Smooth muscle cell (in vitro differentiated cells): Measurements from ENCODE around the gene PDGFRA. TPM values are rescaled to one million over a fixed set of nuclear protein-coding genes. Genes with fewer than 3 reads are reported as not detected.

Experiments
- DNase-seq: peaks from one replicate; lab custom pipeline; 2025; ENCODE audit not compliant: unreplicated experiment; lab: John Stamatoyannopoulos, UW
- H2AFZ ChIP-seq: fragments of 200-600 bp; sonication (generic); 2 replicates; pipeline ENCODE4 v1.6.0; 2016; ENCODE audit warnings: antibody characterized with exemption, low read depth, mild to moderate bottlenecking
- H3F3A ChIP-seq: fragments of 200-600 bp; sonication (generic); 2 replicates; pipeline ENCODE4 v1.6.0; 2017; ENCODE audit warnings: antibody characterized with exemption, low read depth
- H3K27ac ChIP-seq: fragments of 200-600 bp; sonication (generic); 2 replicates; pipeline ENCODE4 v1.5.1; 2016; ENCODE audit warnings: low read depth, mild to moderate bottlenecking
- H3K27me3 ChIP-seq: fragments of 200-600 bp; sonication (generic); 2 replicates; pipeline ENCODE4 v1.6.1; 2016; ENCODE audit warnings: low read depth, mild to moderate bottlenecking
- H3K36me3 ChIP-seq: fragments of 200-600 bp; sonication (generic); 2 replicates; pipeline ENCODE4 v1.5.1; 2016; ENCODE audit warnings: low read depth
- H3K4me1 ChIP-seq: fragments of 200-600 bp; sonication (generic); 2 replicates; pipeline ENCODE4 v1.5.1; 2016; ENCODE audit warnings: low read depth
- H3K4me2 ChIP-seq: fragments of 200-600 bp; sonication (generic); 2 replicates; pipeline ENCODE4 v1.6.0; 2016; ENCODE audit warnings: mild to moderate bottlenecking
- H3K4me3 ChIP-seq: fragments of 200-600 bp; sonication (generic); 2 replicates; pipeline ENCODE4 v1.5.1; 2016; ENCODE audit warnings: mild to moderate bottlenecking
- H3K79me2 ChIP-seq: fragments of 200-600 bp; sonication (generic); 2 replicates; pipeline ENCODE4 v1.6.0; 2016; ENCODE audit warnings: low read depth, mild to moderate bottlenecking
- H3K9ac ChIP-seq: fragments of 200-600 bp; sonication (generic); 2 replicates; pipeline ENCODE4 v1.6.0; 2016; ENCODE audit warnings: low read depth
- H3K9me3 ChIP-seq: fragments of 200-600 bp; sonication (generic); replicated peaks from 2 replicates; pipeline ENCODE4 v1.5.1; 2016; ENCODE audit warnings: low read depth
- H4K20me1 ChIP-seq: fragments of 200-600 bp; sonication (generic); 2 replicates; pipeline ENCODE4 v1.6.0; 2016; ENCODE audit warnings: low read depth
- CTCF ChIP-seq: fragments of 200-600 bp; sonication (generic); IDR thresholded peaks from 2 replicates; pipeline ENCODE4 v1.5.1; 2017; ENCODE audit warnings: borderline replicate concordance, mild to moderate bottlenecking, antibody characterized with exemption; ENCODE audit not compliant: insufficient read depth, poor library complexity, severe bottlenecking
- WGBS: methylation state at CpG from one replicate; pipeline ENCODE4 v1.1.7; 2016; ENCODE audit warnings: low lambda C conversion rate; 5-methylcytosine and 5-hydroxymethylcytosine counted together
- polyA plus RNA-seq: library from polyadenylated mRNA; unstranded; fragments of >200 nt; fragmentation: Nextera tagmentation; extraction: Ambion mirVana; gene quantifications from 2 replicates; pipeline ENCODE4 v1.2.1, GENCODE V29; 2016
- total RNA-seq: library from RNA; depleted of rRNA; stranded (reverse); fragments of >200 nt; gene quantifications from 2 replicates; pipeline ENCODE4 v1.2.3, GENCODE V29; 2014

Gene PDGFRA
- total and polyA plus RNA-seq, 2 experiments from 2014 or later, result 111 to 281 TPM

GRCh38 chr4:54274264-54274663 lies 45.2 kb downstream of the PDGFRA start:
- no peak overlapping the region for H2AFZ ChIP-seq
- peaks cover 75% of the 10 kb centered on the region for H4K20me1 ChIP-seq
- no peak overlapping the region for H3K9ac ChIP-seq
- peaks cover 12% of the 10 kb centered on the region for H3K4me1 ChIP-seq
- no peaks in the 10 kb centered on the region for H3K9me3 ChIP-seq
- peaks cover 39% of the 10 kb centered on the region for H3F3A ChIP-seq
- no peaks in the 10 kb centered on the region for H3K79me2 ChIP-seq
- H3K36me3 ChIP-seq, result peaks cover 34% of the 10 kb centered on the region
- no peaks in the 10 kb centered on the region for H3K27me3 ChIP-seq
- no peak overlapping the region for H3K4me3 ChIP-seq
- DNase-seq, result no peak
- WGBS, result 94% methylated on average over 3 of the region's 3 CpGs
- H3K4me2 ChIP-seq, result no peak overlapping the region
- no peak for TF ChIP-seq CTCF
- no peak overlapping the region for H3K27ac ChIP-seq

- peaks cover 12% of the 10 kb centered on the region for H3K4me1 ChIP-seq
- no peak overlapping the region for H3K4me3 ChIP-seq
- H3K9me3 ChIP-seq, result no peaks in the 10 kb centered on the region
- peaks cover 35% of the 10 kb centered on the region for H3K36me3 ChIP-seq
- peaks cover 68% of the 10 kb centered on the region for H4K20me1 ChIP-seq
- 95% methylated on average over 3 of the region's 3 CpGs for WGBS
- H3K4me2 ChIP-seq, result no peak overlapping the region
- H3F3A ChIP-seq, result peaks cover 38% of the 10 kb centered on the region
- no peak overlapping the region for H3K9ac ChIP-seq
- no peaks in the 10 kb centered on the region for H3K79me2 ChIP-seq
- no peaks in the 10 kb centered on the region for H3K27me3 ChIP-seq
- TF ChIP-seq CTCF, result no peak
- no peak for DNase-seq
- H2AFZ ChIP-seq, result no peak overlapping the region
- peak overlapping the region; percentile 15 for H3K27ac ChIP-seq
Observed at GRCh38 chr4:54274795-54275665, 45.9 kb downstream of the PDGFRA start.

- Histone ChIP-seq H3K9ac (no peak overlapping the region), H3F3A (peaks cover 37% of the 10 kb centered on the region), H3K36me3 (peaks cover 35% of the 10 kb centered on the region), H3K79me2 (no peaks in the 10 kb centered on the region), H3K4me1 (peaks cover 12% of the 10 kb centered on the region), H3K4me2 (peak overlapping the region; percentile 78), H3K9me3 (no peaks in the 10 kb centered on the region), H3K4me3 (no peak overlapping the region), H3K27ac (peak overlapping the region; percentile 69), H2AFZ (no peak overlapping the region), H3K27me3 (no peaks in the 10 kb centered on the region), H4K20me1 (peaks cover 59% of the 10 kb centered on the region)
- WGBS, result 27% methylated on average over 20 of the region's 20 CpGs
- no peak for TF ChIP-seq CTCF
- DNase-seq, result no peak
Observed at GRCh38 chr4:54276641-54277430, 47.7 kb downstream of the PDGFRA start.
